VCaP (cell line): ENCODE measurements around the gene KLRG1.

Source experiments
- H3K27ac ChIP-seq: fragments of 450-650 bp; 2 replicates; pipeline ENCODE4 v1.5.1; 2017
- CTCF ChIP-seq: fragments of 450-650 bp; conservative IDR thresholded peaks from 2 replicates; pipeline ENCODE4 v1.5.1; 2017; ENCODE audit warnings: mild to moderate bottlenecking, moderate library complexity

The KLRG1 gene

GRCh38 chr12:9033265-9033887 is 44.0 kb downstream of the KLRG1 start:
- no peak overlapping the region for H3K27ac ChIP-seq
- TF ChIP-seq CTCF = no peak

DNA sequence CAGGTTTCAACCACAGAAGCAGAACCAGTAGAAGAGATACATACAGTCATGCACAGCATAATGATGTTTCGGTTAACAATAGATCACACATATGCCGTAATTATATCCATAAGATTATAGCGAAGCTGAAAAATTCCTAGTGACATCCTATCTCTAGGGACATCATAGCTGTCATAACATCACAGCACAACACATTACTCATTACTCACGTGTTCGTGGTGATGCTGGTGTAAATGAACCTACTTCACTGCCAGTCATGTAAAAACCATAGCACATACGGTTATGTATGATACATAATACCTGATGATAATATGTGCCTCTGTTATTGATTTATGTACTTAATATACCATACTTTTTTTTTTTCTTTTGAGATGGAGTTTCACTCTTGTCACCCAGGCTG is 44.7 kb downstream of the KLRG1 start:
- no peak overlapping the region for H3K27ac ChIP-seq
- TF ChIP-seq CTCF = no peak

- no peak for TF ChIP-seq CTCF
- no peak overlapping the region for H3K27ac ChIP-seq
Observed at GRCh38 chr12:9036227-9036626, 46.9 kb downstream of the KLRG1 start.

DNA sequence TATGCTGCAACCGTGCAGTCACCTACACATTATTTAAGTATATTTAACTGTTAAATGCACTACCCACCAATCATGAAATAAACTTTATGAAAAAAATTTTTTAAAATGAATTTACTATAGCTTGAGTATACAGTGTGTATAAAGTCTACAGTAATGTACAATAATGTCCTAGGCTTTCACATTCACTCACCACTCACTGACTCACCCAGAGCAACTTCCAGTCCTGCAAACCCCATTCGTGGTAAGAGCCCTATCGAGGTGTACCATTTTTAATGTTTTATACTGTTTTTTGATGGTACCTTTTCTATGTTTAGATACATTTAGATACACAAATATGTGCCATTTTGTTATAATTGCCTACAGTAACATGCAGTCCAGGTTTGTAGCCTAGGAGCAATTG is 48.1 kb downstream of the KLRG1 start:
- no peak overlapping the region for H3K27ac ChIP-seq
- no peak for TF ChIP-seq CTCF

GRCh38 chr12:9039397-9039977 is 50.1 kb downstream of the KLRG1 start:
- no peak overlapping the region for H3K27ac ChIP-seq
- peak; percentile 89 for TF ChIP-seq CTCF

DNA sequence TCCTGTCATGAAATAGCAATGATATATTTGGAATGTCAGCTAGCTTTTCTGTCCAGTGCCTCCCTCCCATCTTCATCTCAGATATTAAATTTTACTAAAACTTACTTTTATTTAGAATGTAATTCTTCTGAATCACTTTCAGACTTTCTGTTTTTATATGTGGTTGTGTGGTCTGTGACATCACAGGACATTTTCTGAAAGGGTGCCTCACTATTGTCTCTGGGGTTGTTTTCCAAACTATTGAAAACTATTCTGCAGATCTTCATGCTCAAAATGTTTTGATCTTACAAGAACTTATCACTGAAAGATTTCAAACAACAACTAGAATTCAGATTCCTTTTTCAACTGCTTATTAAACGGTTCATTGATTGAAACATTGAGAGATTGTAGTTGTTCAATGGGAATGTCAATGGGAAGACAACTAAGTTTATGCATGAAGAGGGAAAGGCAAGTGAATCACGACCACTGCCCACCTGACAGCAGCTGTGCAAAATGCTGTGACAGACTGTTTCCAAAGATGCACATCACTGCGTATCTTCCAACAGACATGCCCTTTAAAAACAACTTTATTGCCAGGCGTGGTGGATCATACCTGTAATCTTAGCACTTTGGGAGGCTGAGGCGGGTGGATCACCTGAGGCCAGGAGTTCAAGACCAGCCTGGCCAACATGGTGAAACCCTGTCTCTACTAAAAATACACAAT is 51.3 kb downstream of the KLRG1 start:
- H3K27ac ChIP-seq = no peak overlapping the region
- TF ChIP-seq CTCF = no peak

DNA sequence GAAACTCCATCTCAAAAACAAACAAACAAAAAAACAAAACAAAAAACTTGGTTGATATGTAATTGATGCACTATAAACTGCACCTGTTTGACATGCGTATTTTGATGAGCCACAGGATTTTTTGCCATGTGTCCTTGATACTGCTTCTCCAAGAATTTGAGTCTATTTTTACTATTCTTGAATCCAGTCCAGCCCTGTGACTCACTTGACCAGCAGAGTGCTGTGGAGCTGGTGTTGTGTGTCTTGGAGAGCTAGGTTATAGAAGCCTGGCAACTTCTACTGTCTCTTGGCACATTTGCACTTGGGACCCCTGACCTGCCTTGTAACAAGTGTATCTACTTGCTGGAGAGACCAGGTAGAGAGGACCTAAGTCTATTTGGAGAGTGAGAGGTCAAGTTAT is 52.0 kb downstream of the KLRG1 start:
- H3K27ac ChIP-seq = no peak overlapping the region
- TF ChIP-seq CTCF = no peak
